ENCODE results near the gene LRAT. TPM values are rescaled to one million over a fixed set of nuclear protein-coding genes. Genes with fewer than 3 reads are reported as not detected.

The LRAT gene
- total and polyA plus RNA-seq, 11 donors: 0.33 to 0.86 TPM; not detected in 9

DNA sequence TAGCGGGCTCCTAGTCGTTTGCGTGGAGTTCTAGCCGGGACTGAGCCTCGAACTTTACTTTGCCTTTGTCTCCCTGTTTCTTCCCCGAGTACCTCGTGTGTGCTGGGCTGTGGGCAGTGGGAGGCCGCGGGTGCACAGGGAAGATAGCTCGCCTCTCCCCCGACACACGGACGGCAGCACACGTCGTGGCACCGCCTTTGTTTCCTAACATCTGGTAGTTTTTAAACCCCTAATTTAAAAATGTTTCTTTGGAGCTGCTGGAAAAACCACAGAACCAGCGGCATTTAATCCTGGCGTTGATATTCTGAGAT lies 38.1 kb downstream of the LRAT start:
- Histone ChIP-seq H3K4me3 (no peak overlapping the region), H3K27ac (no peak overlapping the region), H3K4me1 (no peaks in the 10 kb centered on the region), H3K9me3 (no peaks in the 10 kb centered on the region), H3K36me3 (no peaks in the 10 kb centered on the region), H3K27me3 (peaks cover 0 to 30% (median 10%) of the 10 kb centered on the region in 9 donors)
- ATAC-seq (no peak), DNase-seq (no peak)
- WGBS, 4 donors: 74 to 83% (median 80%) methylated on average over 13 to 18 of the region's 18 CpGs
- no peak for TF ChIP-seq POLR2A (IDR thresholded peaks at IDR 0.05)
- TF ChIP-seq, protein P1, sequence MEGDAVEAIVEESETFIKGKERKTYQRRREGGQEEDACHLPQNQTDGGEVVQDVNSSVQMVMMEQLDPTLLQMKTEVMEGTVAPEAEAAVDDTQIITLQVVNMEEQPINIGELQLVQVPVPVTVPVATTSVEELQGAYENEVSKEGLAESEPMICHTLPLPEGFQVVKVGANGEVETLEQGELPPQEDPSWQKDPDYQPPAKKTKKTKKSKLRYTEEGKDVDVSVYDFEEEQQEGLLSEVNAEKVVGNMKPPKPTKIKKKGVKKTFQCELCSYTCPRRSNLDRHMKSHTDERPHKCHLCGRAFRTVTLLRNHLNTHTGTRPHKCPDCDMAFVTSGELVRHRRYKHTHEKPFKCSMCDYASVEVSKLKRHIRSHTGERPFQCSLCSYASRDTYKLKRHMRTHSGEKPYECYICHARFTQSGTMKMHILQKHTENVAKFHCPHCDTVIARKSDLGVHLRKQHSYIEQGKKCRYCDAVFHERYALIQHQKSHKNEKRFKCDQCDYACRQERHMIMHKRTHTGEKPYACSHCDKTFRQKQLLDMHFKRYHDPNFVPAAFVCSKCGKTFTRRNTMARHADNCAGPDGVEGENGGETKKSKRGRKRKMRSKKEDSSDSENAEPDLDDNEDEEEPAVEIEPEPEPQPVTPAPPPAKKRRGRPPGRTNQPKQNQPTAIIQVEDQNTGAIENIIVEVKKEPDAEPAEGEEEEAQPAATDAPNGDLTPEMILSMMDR (IDR thresholded peaks at IDR 0.05): no peak
- intact Hi-C loops (cut with DNase I): no loop called here

Other genes with a start within 250 kb of the LRAT start
- 10 to 100 TPM; 26.2 to 52.3 (median 40.5) TPM for gene PLRG1, start 193.6 kb upstream of the LRAT start, total RNA-seq
- gene PLRG1, start 193.6 kb upstream of the LRAT start, polyA plus RNA-seq: 10 to 100 TPM; 25.4 to 40.9 TPM
- 1 to 10 TPM in 1 of 9 donors, under 1 TPM in 1, not detected in 7; 0.25 to 1.6 TPM for gene FGB, start 181.0 kb upstream of the LRAT start, total RNA-seq
- under 1 TPM in 1 of 2 donors, not detected in 1; 0.46 TPM for gene FGB, start 181.0 kb upstream of the LRAT start, polyA plus RNA-seq
- under 1 TPM in 2 of 9 donors, not detected in 7; 0.25 to 0.77 TPM for gene FGA, start 153.3 kb upstream of the LRAT start, total RNA-seq
- gene FGA, start 153.3 kb upstream of the LRAT start, polyA plus RNA-seq: under 1 TPM in 1 of 2 donors, not detected in 1; 0.32 TPM
- gene FGG, start 131.3 kb upstream of the LRAT start, total RNA-seq: 1 to 10 TPM in 1 of 9 donors, under 1 TPM in 1, not detected in 7; 0.35 to 1.0 TPM
- gene FGG, start 131.3 kb upstream of the LRAT start, polyA plus RNA-seq: under 1 TPM in 1 of 2 donors, not detected in 1; 0.50 TPM
- gene RBM46, start 37.3 kb downstream of the LRAT start, total RNA-seq: under 1 TPM in 2 of 9 donors, not detected in 7; 0.23 to 0.36 TPM
- not detected for gene RBM46, start 37.3 kb downstream of the LRAT start, polyA plus RNA-seq

Data from heart left ventricle (tissue), 16 donors.